ENCODE data around the gene SLAIN2. TPM values are rescaled to one million over a fixed set of nuclear protein-coding genes. Genes with fewer than 3 reads are reported as not detected.

SLAIN2 gene
- polyA plus RNA-seq, 3 donors: 13.9 to 24.1 (median 17.6) TPM

DNA sequence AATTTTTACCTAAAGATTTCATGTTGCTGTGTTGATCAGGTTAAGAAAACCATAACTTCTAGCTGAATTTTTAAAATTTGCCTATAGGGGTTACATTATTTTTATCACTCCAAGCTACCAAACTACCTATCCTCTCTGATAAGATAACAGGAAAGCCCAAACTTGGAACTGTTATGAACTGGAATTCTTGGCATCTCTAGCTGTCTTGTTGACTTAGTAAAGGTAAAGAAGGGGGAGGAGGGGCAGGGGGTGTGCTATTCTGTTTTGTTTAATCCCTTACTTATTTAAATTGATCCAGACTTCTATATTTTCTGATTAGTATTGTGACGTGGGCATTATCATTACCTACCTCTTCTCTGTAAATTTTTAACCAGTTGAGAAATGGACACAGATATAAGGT, 54.7 kb downstream of the SLAIN2 start:
- TF ChIP-seq, protein P1, sequence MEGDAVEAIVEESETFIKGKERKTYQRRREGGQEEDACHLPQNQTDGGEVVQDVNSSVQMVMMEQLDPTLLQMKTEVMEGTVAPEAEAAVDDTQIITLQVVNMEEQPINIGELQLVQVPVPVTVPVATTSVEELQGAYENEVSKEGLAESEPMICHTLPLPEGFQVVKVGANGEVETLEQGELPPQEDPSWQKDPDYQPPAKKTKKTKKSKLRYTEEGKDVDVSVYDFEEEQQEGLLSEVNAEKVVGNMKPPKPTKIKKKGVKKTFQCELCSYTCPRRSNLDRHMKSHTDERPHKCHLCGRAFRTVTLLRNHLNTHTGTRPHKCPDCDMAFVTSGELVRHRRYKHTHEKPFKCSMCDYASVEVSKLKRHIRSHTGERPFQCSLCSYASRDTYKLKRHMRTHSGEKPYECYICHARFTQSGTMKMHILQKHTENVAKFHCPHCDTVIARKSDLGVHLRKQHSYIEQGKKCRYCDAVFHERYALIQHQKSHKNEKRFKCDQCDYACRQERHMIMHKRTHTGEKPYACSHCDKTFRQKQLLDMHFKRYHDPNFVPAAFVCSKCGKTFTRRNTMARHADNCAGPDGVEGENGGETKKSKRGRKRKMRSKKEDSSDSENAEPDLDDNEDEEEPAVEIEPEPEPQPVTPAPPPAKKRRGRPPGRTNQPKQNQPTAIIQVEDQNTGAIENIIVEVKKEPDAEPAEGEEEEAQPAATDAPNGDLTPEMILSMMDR (IDR thresholded peaks at IDR 0.05): no peak
- no CpG with 5 or more reads among the region's 1 CpG for WGBS (ENCODE audit: insufficient coverage)
- Mint-ChIP-seq H3K36me3 (peaks cover 56 to 62% of the 10 kb centered on the region in 2 donors), H3K4me1 (peaks cover 13% of the 10 kb centered on the region), H3K27me3 (ENCODE audit: low read depth in 3 of 3) (no peaks in the 10 kb centered on the region), H3K4me3 (no peak overlapping the region), H3K9me3 (peaks cover 0 to 3% (median 0%) of the 10 kb centered on the region in 7 donors), H3K27ac (no peak overlapping the region)
- intact Hi-C loops (cut with micrococcal nuclease): no loop called here
- no peaks in the 10 kb centered on the region for H3K27me3 ChIP-seq (ENCODE audit: control insufficient read depth in 2 of 2, insufficient read depth in 2 of 2, low read length in 2 of 2)
- no peak overlapping the region for H3K27ac ChIP-seq (ENCODE audit: low read depth in 1 of 2, low read length in 2 of 2)
- H4K20me1 ChIP-seq (ENCODE audit: insufficient read depth, low read length): no peaks in the 10 kb centered on the region
- H3K4me2 ChIP-seq (replicated peaks; ENCODE audit: extremely low read depth, low read length, poor library complexity, severe bottlenecking): no peak overlapping the region
- H2AFZ ChIP-seq (ENCODE audit: insufficient read depth, low read depth, low read length, poor library complexity, severe bottlenecking): no peak overlapping the region
- no peaks in the 10 kb centered on the region for H3K4me1 ChIP-seq (ENCODE audit: control insufficient read depth in 1 of 2, insufficient read depth in 2 of 2, low read length in 2 of 2)
- no peaks in the 10 kb centered on the region for H3K79me2 ChIP-seq (ENCODE audit: insufficient read depth, low read length)
- H3K36me3 ChIP-seq (replicated peaks in 1 of 2; ENCODE audit: control insufficient read depth in 1 of 2, insufficient read depth in 2 of 2, low read length in 2 of 2): peaks cover 15 to 69% of the 10 kb centered on the region in 2 donors
- H3K4me3 ChIP-seq (replicated peaks in 1 of 3; ENCODE audit: low read depth in 2 of 3, low read length in 3 of 3): no peak overlapping the region
- H3K9me3 ChIP-seq (replicated peaks in 1 of 2; ENCODE audit: control insufficient read depth in 1 of 2, insufficient read depth in 1 of 2, low read length in 2 of 2): no peaks in the 10 kb centered on the region
- DNase-seq: no peak
- no peak overlapping the region for H3K9ac ChIP-seq (ENCODE audit: insufficient read depth, low read length, poor library complexity, severe bottlenecking)

DNA sequence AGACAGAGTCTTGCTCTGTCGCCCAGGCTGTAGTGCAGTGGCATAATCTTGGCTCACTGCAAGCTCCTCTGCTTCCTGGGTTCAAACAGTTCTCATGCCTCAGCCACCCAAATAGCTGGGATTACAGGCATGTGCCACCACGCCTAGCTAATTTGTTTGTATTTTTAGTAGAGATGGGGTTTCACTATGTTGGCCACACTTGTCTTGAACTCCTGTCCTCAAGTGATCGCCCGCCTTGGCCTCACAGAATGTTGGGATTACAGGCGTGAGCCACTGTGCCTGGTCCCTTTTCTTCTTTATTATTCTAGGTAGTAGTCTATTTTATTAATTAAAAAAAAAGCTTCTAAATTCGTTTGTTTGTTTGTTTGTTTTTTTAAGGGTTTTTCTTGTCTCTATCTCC, 59.1 kb downstream of the SLAIN2 start:
- no peak overlapping the region for H3K27ac Mint-ChIP-seq
- Histone ChIP-seq H4K20me1 (ENCODE audit: insufficient read depth, low read length) (peaks cover 5% of the 10 kb centered on the region), H3K4me3 (replicated peaks in 1 of 3; ENCODE audit: low read depth in 2 of 3, low read length in 3 of 3) (no peak overlapping the region), H3K27me3 (ENCODE audit: control insufficient read depth in 2 of 2, insufficient read depth in 2 of 2, low read length in 2 of 2) (no peaks in the 10 kb centered on the region), H3K36me3 (replicated peaks in 1 of 2; ENCODE audit: control insufficient read depth in 1 of 2, insufficient read depth in 2 of 2, low read length in 2 of 2) (peaks cover 16 to 57% of the 10 kb centered on the region in 2 donors), H3K27ac (ENCODE audit: low read depth in 1 of 2, low read length in 2 of 2) (no peak overlapping the region), H3K4me1 (ENCODE audit: control insufficient read depth in 1 of 2, insufficient read depth in 2 of 2, low read length in 2 of 2) (no peaks in the 10 kb centered on the region), H2AFZ (ENCODE audit: insufficient read depth, low read depth, low read length, poor library complexity, severe bottlenecking) (no peak overlapping the region), H3K9ac (ENCODE audit: insufficient read depth, low read length, poor library complexity, severe bottlenecking) (no peak overlapping the region), H3K79me2 (ENCODE audit: insufficient read depth, low read length) (no peaks in the 10 kb centered on the region), H3K4me2 (replicated peaks; ENCODE audit: extremely low read depth, low read length, poor library complexity, severe bottlenecking) (no peak overlapping the region), H3K9me3 (replicated peaks in 1 of 2; ENCODE audit: control insufficient read depth in 1 of 2, insufficient read depth in 1 of 2, low read length in 2 of 2) (no peaks in the 10 kb centered on the region)
- H3K27me3 Mint-ChIP-seq (ENCODE audit: low read depth in 3 of 3): no peaks in the 10 kb centered on the region
- peaks cover 9% of the 10 kb centered on the region for H3K4me1 Mint-ChIP-seq
- no peak overlapping the region for H3K4me3 Mint-ChIP-seq
- TF ChIP-seq, protein P1 (IDR thresholded peaks at IDR 0.05): no peak
- peaks cover 0 to 3% (median 0%) of the 10 kb centered on the region in 7 donors for H3K9me3 Mint-ChIP-seq
- peaks cover 54 to 56% of the 10 kb centered on the region in 2 donors for H3K36me3 Mint-ChIP-seq
- no peak for DNase-seq
- intact Hi-C loops (cut with micrococcal nuclease): no loop called here
- no CpG with 5 or more reads among the region's 6 CpGs for WGBS (ENCODE audit: insufficient coverage)
